Small intestine (tissue), 7 donors: Measurements from ENCODE around the gene TIFAB. TPM values are rescaled to one million over a fixed set of nuclear protein-coding genes. Genes with fewer than 3 reads are reported as not detected.
A peak's percentile ranks its signal among the peaks of the same experiment; 100 is the strongest.

ENCODE experiments used
- DNase-seq, 2 donors: peaks; one replicate each; pipeline versions ENCODE4 v3.0.0 to v3.0.0-alpha.2; 2013
- FAIRE-seq: peaks from 2 replicates; lab custom pipeline; 2012; peaks lifted over from hg19 to GRCh38; lab: Jason Lieb, UNC
- H3K27ac ChIP-seq, 3 donors: one replicate each; pipeline ENCODE4 v1.5.1; 2013; ENCODE audit warnings: low read length in 2 of 3, mild to moderate bottlenecking in 2 of 3, control low read depth in 1 of 3, inconsistent platforms in 1 of 3, low read depth in 1 of 3, moderate library complexity in 1 of 3
- H3K27me3 ChIP-seq, 3 donors: one replicate each; pipeline ENCODE4 v1.6.1; 2013; ENCODE audit warnings: low read length in 3 of 3, inconsistent platforms in 1 of 3; ENCODE audit not compliant: control insufficient read depth in 3 of 3, insufficient read depth in 3 of 3
- H3K36me3 ChIP-seq, 3 donors: one replicate each; pipeline ENCODE4 v1.6.1; 2013; ENCODE audit warnings: low read length in 3 of 3, inconsistent platforms in 1 of 3, low read depth in 1 of 3, mild to moderate bottlenecking in 1 of 3, moderate library complexity in 1 of 3; ENCODE audit not compliant: control insufficient read depth in 3 of 3, insufficient read depth in 2 of 3
- H3K4me1 ChIP-seq, 3 donors: one replicate each; pipeline ENCODE4 v1.6.1; 2013; ENCODE audit warnings: low read length in 2 of 3, inconsistent platforms in 1 of 3, low read depth in 1 of 3, mild to moderate bottlenecking in 1 of 3, moderate library complexity in 1 of 3; ENCODE audit not compliant: control insufficient read depth in 3 of 3, insufficient read depth in 2 of 3
- H3K4me3 ChIP-seq, 3 donors: one replicate each; pipeline ENCODE4 v1.5.1; 2013; ENCODE audit warnings: low read length in 3 of 3, control low read depth in 1 of 3, inconsistent platforms in 1 of 3, low read depth in 1 of 3, mild to moderate bottlenecking in 1 of 3, moderate library complexity in 1 of 3
- H3K9me3 ChIP-seq, 2 donors: one replicate each; pipeline ENCODE4 v1.6.1; 2013; ENCODE audit warnings: low read depth in 1 of 2, low read length in 1 of 2; ENCODE audit not compliant: control insufficient read depth in 2 of 2, insufficient read depth in 1 of 2
- WGBS, 3 donors: extraction: QIAGEN DNeasy Blood & Tissue Kit; methylation state at CpG; one replicate each; pipeline ENCODE4 v1.1.7; 2013; 5-methylcytosine and 5-hydroxymethylcytosine counted together
- polyA plus RNA-seq, 4 donors: library from polyadenylated mRNA; stranded (reverse) in 3 of 4; unstranded in 1 of 4; fragments of 200-250 nt in 3 of 4; fragments of 120-200 nt in 1 of 4; gene quantifications; one replicate each; pipeline versions ENCODE4 v1.2.1 to v1.2.3, GENCODE V29; 2013
- donor health status: healthy with polysubstance abuse.
- donor health status: control.
- donor health status: control.
- donor health status: Bipolar disorder and iron deficiency.
- donor health status: healthy.

The TIFAB gene
- polyA plus RNA-seq, 4 donors, result 0.07 to 1.4 (median 0.27) TPM; not detected in 1

GRCh38 chr5:135432113-135432512, 20.0 kb downstream of the TIFAB start:
- WGBS, 3 donors, result 70 to 80% (median 79%) methylated on average over 4 of the region's 4 CpGs

GRCh38 chr5:135430135-135430437, 22.1 kb downstream of the TIFAB start:
- H3K4me1 ChIP-seq, result peaks cover 0 to 14% (median 0%) of the 10 kb centered on the region in 3 donors
- no peak overlapping the region for H3K27ac ChIP-seq
- H3K4me3 ChIP-seq, result no peak overlapping the region
- no peak for FAIRE-seq
- H3K9me3 ChIP-seq, result peaks cover 0 to 9% of the 10 kb centered on the region in 2 donors
- DNase-seq, result no peak
- no peaks in the 10 kb centered on the region for H3K27me3 ChIP-seq
- WGBS, 3 donors, result 83 to 92% (median 85%) methylated on average over 7 of the region's 7 CpGs
- no peaks in the 10 kb centered on the region for H3K36me3 ChIP-seq

More at GRCh38 chr5:135432113-135432512, 20.0 kb downstream of the TIFAB start:
- Histone ChIP-seq H3K4me1 (peaks cover 0 to 14% (median 0%) of the 10 kb centered on the region in 3 donors), H3K27me3 (no peaks in the 10 kb centered on the region), H3K9me3 (peaks cover 0 to 9% of the 10 kb centered on the region in 2 donors), H3K36me3 (no peaks in the 10 kb centered on the region), H3K4me3 (no peak overlapping the region), H3K27ac (no peak overlapping the region)
- FAIRE-seq (no peak), DNase-seq (no peak)

GRCh38 chr5:135429301-135430134, 22.6 kb downstream of the TIFAB start:
- H3K9me3 ChIP-seq, result peaks cover 0 to 9% of the 10 kb centered on the region in 2 donors
- no peak for FAIRE-seq
- no peak overlapping the region for H3K27ac ChIP-seq
- no peaks in the 10 kb centered on the region for H3K36me3 ChIP-seq
- H3K4me1 ChIP-seq, result peaks cover 0 to 9% (median 0%) of the 10 kb centered on the region in 3 donors
- 42 to 51% (median 51%) methylated on average over 12 of the region's 12 CpGs for WGBS, 3 donors
- H3K4me3 ChIP-seq, result no peak overlapping the region
- peak; percentile 31 to 63 for DNase-seq
- H3K27me3 ChIP-seq, result no peaks in the 10 kb centered on the region

- 68 to 79% (median 70%) methylated on average over 1 of the region's 1 CpG for WGBS, 3 donors
- Histone ChIP-seq H3K9me3 (peaks cover 0 to 9% of the 10 kb centered on the region in 2 donors), H3K4me3 (no peak overlapping the region), H3K4me1 (peaks cover 0 to 9% (median 0%) of the 10 kb centered on the region in 3 donors), H3K36me3 (no peaks in the 10 kb centered on the region), H3K27ac (no peak overlapping the region), H3K27me3 (no peaks in the 10 kb centered on the region)
- no peak for FAIRE-seq
- no peak for DNase-seq
These were observed 23.6 kb downstream of the TIFAB start for GRCh38 chr5:135428586-135428985.

GRCh38 chr5:135426102-135427082, 25.8 kb downstream of the TIFAB start:
- FAIRE-seq (no peak), DNase-seq (peak; percentile 56 to 69)
- peaks cover 0 to 9% (median 0%) of the 10 kb centered on the region in 3 donors for H3K4me1 ChIP-seq
- H3K27me3 ChIP-seq, result no peaks in the 10 kb centered on the region
- H3K27ac ChIP-seq, result no peak overlapping the region
- WGBS, 3 donors, result 37 to 49% (median 48%) methylated on average over 7 of the region's 7 CpGs
- H3K9me3 ChIP-seq, result peaks cover 0 to 9% of the 10 kb centered on the region in 2 donors
- no peaks in the 10 kb centered on the region for H3K36me3 ChIP-seq
- no peak overlapping the region for H3K4me3 ChIP-seq

- no peaks in the 10 kb centered on the region for H3K36me3 ChIP-seq
- no peak overlapping the region for H3K4me3 ChIP-seq
- DNase-seq, result no peak
- no peaks in the 10 kb centered on the region for H3K27me3 ChIP-seq
- peaks cover 0 to 9% (median 0%) of the 10 kb centered on the region in 3 donors for H3K4me1 ChIP-seq
- no peak overlapping the region for H3K27ac ChIP-seq
- 32 to 56% (median 42%) methylated on average over 2 of the region's 2 CpGs for WGBS, 3 donors
- no peak for FAIRE-seq
- H3K9me3 ChIP-seq, result peaks cover 0 to 9% of the 10 kb centered on the region in 2 donors
These were observed 26.5 kb downstream of the TIFAB start for GRCh38 chr5:135425641-135426040.

- DNase-seq (no peak), FAIRE-seq (no peak)
- Histone ChIP-seq H3K9me3 (peaks cover 0 to 8% of the 10 kb centered on the region in 2 donors), H3K27ac (no peak overlapping the region), H3K36me3 (no peaks in the 10 kb centered on the region), H3K4me1 (no peaks in the 10 kb centered on the region), H3K27me3 (no peaks in the 10 kb centered on the region), H3K4me3 (no peak overlapping the region)
- WGBS, 3 donors, result 85 to 87% (median 86%) methylated on average over 1 of the region's 1 CpG
These were observed 28.3 kb downstream of the TIFAB start for GRCh38 chr5:135423846-135424168.

- Histone ChIP-seq H3K27ac (peak overlapping the region in 1 of 3 donors; percentile 3), H3K4me3 (no peak overlapping the region), H3K4me1 (no peaks in the 10 kb centered on the region), H3K27me3 (no peaks in the 10 kb centered on the region), H3K9me3 (peaks cover 0 to 3% of the 10 kb centered on the region in 2 donors), H3K36me3 (no peaks in the 10 kb centered on the region)
- FAIRE-seq, result no peak
- 42 to 68% (median 44%) methylated on average over 7 of the region's 7 CpGs for WGBS, 3 donors
- DNase-seq, result peak; percentile 57 to 72
These were observed 28.9 kb downstream of the TIFAB start for GRCh38 chr5:135423146-135423845.
